GM12873 (cell line): Measurements from ENCODE around the gene KBTBD7.

Experiments
- TF ChIP-seq, protein P1 (sequence below): IDR thresholded peaks from 2 replicates; pipeline ENCODE4 v1.5.1; 2012; ENCODE audit warnings: low read depth, mild to moderate bottlenecking, moderate library complexity, low read length, control low read depth; ENCODE audit not compliant: insufficient read depth; ENCODE audit errors: missing control alignments

KBTBD7 gene

DNA sequence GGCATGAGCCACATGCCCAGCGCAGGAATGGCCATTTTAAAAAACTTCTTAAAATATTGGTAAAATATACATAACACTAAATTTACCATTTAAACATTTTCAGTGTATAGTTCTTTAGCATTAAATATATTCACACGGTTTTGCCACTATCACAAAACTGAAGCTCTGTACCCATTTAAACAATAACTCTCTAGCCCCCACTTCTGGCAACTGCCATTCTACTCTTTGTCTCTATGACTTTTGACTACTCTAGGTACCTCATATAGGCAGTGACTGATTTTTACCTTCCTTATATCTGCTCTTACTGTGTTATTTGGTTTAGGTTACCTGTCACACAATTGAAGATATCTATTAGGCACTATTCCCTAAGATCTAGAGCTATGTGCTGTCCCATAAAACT, 2.3 kb upstream of the KBTBD7 start:
- TF ChIP-seq, protein P1, sequence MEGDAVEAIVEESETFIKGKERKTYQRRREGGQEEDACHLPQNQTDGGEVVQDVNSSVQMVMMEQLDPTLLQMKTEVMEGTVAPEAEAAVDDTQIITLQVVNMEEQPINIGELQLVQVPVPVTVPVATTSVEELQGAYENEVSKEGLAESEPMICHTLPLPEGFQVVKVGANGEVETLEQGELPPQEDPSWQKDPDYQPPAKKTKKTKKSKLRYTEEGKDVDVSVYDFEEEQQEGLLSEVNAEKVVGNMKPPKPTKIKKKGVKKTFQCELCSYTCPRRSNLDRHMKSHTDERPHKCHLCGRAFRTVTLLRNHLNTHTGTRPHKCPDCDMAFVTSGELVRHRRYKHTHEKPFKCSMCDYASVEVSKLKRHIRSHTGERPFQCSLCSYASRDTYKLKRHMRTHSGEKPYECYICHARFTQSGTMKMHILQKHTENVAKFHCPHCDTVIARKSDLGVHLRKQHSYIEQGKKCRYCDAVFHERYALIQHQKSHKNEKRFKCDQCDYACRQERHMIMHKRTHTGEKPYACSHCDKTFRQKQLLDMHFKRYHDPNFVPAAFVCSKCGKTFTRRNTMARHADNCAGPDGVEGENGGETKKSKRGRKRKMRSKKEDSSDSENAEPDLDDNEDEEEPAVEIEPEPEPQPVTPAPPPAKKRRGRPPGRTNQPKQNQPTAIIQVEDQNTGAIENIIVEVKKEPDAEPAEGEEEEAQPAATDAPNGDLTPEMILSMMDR: peak; percentile 23

DNA sequence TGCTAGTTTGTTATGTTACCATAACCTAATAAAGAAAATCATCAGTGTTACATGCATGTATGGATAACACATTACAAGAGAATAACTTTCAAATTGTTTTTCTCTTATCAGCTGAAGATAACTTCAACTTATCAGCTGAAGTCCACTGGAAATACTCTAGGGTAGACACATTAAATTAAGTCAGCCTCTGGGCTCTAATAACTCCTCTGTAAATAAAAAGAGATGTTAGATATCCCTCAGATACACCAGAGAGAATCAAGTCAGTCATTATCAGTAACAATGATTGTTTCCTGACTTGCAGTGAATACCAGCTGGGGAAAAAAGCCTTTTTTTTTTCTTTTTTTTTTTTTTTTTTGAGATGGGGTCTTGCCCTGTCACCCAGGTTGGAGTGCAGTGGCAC, 1.6 kb upstream of the KBTBD7 start:
- TF ChIP-seq, protein P1: no peak

DNA sequence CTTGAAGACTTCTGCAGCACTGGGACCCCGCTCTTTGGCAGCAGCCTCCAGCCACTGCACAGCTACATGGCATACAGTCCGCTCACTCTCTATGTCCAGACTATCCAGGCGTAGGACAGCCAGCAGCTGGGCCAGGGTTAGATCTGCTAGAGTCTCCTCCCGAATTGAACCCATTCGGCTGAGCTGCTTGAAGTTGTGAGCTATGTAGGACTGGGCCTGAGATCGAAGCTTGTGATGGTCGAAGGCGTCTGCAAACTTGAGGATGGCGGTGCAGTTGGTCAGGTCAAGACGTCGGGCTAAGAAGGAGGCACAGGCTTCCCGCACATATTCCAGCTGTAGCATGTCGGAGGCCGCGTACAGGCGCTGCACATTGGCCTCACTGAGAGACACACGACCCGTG, 900 bp downstream of the KBTBD7 start:
- TF ChIP-seq, protein P1: no peak

DNA sequence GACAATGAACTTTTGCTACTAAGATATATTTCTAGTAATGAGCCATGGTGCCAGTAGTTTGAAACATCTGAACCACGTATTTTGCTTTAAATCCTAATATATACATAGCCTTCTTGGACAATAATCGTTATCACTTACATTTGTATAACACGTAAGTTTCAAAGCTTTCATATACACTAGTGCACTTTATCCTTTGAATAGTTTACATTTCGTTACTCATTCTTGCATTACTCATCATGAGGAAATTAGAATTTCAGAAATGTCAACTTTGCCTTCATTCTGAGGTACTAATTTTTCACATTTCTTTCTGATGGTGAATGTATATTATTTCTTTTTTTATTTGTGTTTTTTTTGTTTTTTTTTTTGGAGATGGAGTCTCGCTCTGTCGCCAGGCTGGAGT, 5.8 kb downstream of the KBTBD7 start:
- TF ChIP-seq, protein P1: no peak

DNA sequence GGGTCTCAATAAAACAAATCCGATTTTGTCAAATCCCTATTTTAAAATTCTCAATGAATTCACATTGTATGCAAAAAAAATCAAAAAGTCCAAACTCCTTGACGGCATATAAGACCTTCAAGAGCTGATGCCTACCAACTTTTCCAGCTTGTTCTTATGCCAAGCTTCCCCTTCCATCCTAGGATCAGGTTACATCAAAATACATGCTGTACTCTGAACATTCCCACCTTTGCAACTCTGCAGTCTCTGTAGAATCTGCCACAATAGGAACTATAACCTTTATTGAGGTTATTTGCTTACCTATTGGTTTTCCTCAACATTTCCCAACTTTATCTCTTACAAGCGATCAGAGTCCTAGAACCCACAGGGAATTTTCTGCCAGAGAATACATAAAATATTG, 7.9 kb downstream of the KBTBD7 start:
- TF ChIP-seq, protein P1: no peak

DNA sequence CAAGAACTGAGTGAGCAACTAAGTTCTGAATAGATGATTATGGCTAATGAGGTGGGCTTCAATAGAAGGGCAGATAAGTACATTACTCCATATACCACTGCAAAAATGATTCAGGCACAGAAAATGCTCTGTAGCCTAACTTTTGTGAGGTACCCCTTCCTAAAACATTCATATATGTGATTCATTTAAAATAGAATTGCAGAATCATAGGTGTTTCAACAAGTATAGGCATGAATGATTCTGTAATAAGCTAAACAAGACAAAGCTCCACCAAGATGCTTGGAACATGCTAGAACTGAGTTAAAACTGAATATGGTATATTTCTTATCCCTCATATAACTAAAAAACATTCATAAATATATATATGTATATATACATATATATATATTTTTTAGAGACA, 12.1 kb downstream of the KBTBD7 start:
- TF ChIP-seq, protein P1: no peak

DNA sequence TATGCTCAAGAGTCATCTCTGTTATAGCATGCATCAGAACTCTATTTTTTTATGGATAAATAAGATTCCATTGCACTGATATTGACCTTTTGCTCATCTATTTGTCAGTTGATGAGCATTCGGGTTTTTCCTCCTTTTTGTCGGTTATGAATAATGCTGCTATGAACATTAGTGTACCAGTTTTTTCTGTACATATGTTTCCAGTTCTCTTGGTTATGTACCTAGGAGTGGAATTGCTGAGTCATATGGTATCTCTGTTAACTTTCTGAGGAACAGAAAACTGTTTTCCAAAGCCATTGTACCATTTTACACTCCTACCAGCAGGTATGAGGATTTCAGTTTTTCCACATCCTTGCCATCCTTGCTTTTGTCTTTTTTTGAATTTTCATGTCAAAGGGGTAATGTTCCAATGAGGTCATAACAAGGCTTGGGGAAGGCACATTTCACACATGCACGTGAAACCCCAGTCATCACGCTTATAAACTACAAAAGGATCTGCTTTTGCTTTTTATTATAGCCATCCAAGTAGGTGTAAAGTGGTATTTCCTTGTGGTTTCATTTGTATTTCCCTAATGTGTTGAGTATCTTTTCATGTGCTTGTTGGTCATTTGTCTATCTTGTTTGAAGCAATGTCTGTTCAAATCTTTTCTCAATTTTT, 14.6 kb downstream of the KBTBD7 start:
- TF ChIP-seq, protein P1: no peak
